Stimulated activated naive B cell treated with anti-CD40 and anti-IgM and Interleukin-4, amounts not matched to agents 10 μg/mL and 1 μg/mL and 100 μg/mL, for 72 hours (primary cell): ENCODE results near the gene MTNR1B.

Source experiments
- ATAC-seq, 2 donors: fragments of 150-1000 bp; cut with Tn5 transposase; replicated peaks; 2 replicates each; pipeline ENCODE4 v1.10.0; 2021; ENCODE audit warnings: moderate library complexity in 1 of 2
- DNase-seq: peaks from one replicate; pipeline ENCODE4 v3.0.0; 2021
- H3K27ac Mint-ChIP-seq: one replicate; pipeline ENCODE4 v1.8.0; 2022; ENCODE audit warnings: mild to moderate bottlenecking, mixed read lengths
- H3K27me3 Mint-ChIP-seq, 2 donors: one replicate each; pipeline ENCODE4 v1.8.0; 2022; ENCODE audit warnings: mixed read lengths in 2 of 2
- H3K36me3 Mint-ChIP-seq, 2 donors: one replicate each; pipeline ENCODE4 v1.8.0; 2022; ENCODE audit warnings: mixed read lengths in 2 of 2, mild to moderate bottlenecking in 1 of 2
- H3K4me1 Mint-ChIP-seq, 2 donors: one replicate each; pipeline ENCODE4 v1.8.0; 2022; ENCODE audit warnings: mixed read lengths in 2 of 2, mild to moderate bottlenecking in 1 of 2
- H3K4me3 Mint-ChIP-seq, 2 donors: one replicate each; pipeline ENCODE4 v1.8.0; 2022; ENCODE audit warnings: mild to moderate bottlenecking in 2 of 2, mixed read lengths in 2 of 2, moderate library complexity in 1 of 2
- H3K9me3 Mint-ChIP-seq, 2 donors: one replicate each; pipeline ENCODE4 v1.8.0; 2022; ENCODE audit warnings: mixed read lengths in 2 of 2, mild to moderate bottlenecking in 1 of 2

MTNR1B gene

DNA sequence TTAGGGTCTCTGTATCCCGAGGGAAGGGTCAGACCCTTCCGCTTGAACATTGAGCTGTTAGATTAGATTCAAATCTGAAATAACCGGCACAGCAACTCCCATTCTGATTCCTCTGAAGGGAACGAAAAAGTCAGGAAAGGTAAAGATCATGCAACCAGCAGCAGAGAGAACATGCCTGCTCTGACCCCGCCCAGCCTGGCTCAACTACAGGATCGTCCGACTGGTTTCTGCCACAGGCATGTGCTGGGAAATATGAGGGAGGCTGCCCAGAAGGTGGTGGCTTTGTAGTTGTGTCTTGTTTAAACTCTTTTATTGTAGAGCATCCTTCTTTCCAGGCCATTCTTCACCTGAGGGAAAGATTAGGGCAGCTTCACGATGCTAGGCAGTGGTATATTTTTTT is 5.0 kb upstream of the MTNR1B start:
- Mint-ChIP-seq H3K9me3 (no peaks in the 10 kb centered on the region), H3K27ac (no peak overlapping the region), H3K4me3 (no peak overlapping the region), H3K36me3 (no peaks in the 10 kb centered on the region), H3K27me3 (peaks cover 3 to 5% of the 10 kb centered on the region in 2 donors), H3K4me1 (no peaks in the 10 kb centered on the region)
- no peak for DNase-seq
- ATAC-seq: no peak

DNA sequence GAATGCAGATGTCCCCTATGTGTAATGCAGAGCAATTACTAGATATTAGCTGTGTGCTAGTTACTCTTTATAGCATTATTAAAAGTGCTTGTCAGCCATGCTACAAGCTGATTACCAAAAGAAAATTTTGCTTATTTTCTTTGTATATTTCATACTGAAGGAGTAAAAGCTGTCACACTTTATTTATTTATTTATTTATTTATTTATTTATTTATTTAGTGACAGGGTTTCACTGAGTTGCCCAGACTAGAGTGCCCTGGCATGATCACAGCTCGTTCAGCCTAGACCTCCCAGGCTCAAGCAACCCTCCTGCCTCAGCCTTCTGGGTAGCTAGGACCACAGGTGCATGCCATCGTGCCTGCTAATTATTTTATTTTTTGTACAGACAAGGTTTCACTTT is 4.3 kb upstream of the MTNR1B start:
- H3K27me3 Mint-ChIP-seq: peaks cover 9 to 11% of the 10 kb centered on the region in 2 donors
- no peaks in the 10 kb centered on the region for H3K36me3 Mint-ChIP-seq
- H3K9me3 Mint-ChIP-seq: no peaks in the 10 kb centered on the region
- ATAC-seq (no peak), DNase-seq (no peak)
- no peak overlapping the region for H3K27ac Mint-ChIP-seq
- H3K4me1 Mint-ChIP-seq: no peaks in the 10 kb centered on the region
- H3K4me3 Mint-ChIP-seq: no peak overlapping the region

DNA sequence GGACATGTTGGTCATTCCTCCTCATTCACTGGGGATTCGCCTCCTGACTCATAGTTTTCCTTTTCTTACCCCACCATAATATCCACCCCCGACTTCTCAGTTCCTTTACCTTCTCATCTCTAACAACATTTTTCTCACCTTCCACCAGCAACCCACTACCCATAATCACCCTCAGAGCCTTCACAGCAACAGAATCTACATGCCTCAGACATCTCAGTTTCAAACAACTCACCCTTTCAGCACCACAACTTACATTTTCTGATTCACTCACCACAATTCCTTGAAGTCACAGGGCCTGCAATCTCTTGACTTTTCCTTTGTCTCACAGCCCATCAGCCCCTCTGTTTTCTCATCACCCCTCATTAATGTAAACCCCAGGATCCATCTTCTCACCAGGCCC is 2.3 kb upstream of the MTNR1B start:
- Mint-ChIP-seq H3K9me3 (no peaks in the 10 kb centered on the region), H3K27ac (no peak overlapping the region), H3K36me3 (no peaks in the 10 kb centered on the region), H3K4me1 (no peaks in the 10 kb centered on the region), H3K27me3 (peaks cover 9 to 12% of the 10 kb centered on the region in 2 donors), H3K4me3 (no peak overlapping the region)
- no peak for DNase-seq
- no peak for ATAC-seq

DNA sequence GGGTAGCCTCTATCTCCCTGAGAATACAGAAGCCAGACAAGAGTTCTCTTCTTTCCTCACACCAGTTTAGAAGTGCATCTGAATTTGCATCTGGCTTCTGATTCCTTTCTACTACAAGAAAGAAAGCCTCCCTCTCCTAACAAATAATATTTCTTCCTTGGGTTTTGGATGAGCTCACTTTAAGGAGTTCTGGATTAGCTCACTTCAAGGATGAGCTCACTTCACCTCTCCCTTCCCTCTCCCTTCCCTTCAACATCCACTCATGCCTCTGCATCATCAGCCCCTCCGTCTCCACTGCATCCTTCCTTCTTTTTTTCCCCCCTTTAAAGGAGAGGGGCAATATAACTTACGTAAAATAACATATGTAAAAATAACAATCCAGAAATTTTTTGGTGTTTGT is 1.6 kb upstream of the MTNR1B start:
- no peak overlapping the region for H3K27ac Mint-ChIP-seq
- ATAC-seq: no peak
- H3K27me3 Mint-ChIP-seq: peaks cover 9 to 15% of the 10 kb centered on the region in 2 donors

DNA sequence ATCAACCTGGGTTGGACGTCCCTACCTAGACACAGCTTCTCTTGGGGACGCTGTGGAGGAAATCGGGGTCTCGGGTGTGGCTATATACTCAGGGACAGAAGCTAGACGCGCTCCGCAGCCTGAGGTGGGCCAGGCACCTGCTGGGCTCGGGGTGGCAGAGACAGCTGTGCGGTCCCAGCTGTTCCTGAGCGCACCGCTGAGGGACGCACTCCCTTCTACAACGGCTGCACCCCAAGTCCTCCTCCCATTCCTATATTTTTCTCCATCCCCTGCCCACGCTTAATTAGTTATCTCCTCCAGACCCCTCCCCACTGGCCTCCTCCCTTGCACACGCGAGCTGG is 188 bp upstream of the MTNR1B start:
- H3K27ac Mint-ChIP-seq: no peak overlapping the region
- H3K9me3 Mint-ChIP-seq: no peaks in the 10 kb centered on the region
- ATAC-seq: no peak

More for the DNA sequence above, 1.6 kb upstream of the MTNR1B start:
- DNase-seq: no peak
- Mint-ChIP-seq H3K9me3 (no peaks in the 10 kb centered on the region), H3K4me1 (no peaks in the 10 kb centered on the region), H3K4me3 (no peak overlapping the region), H3K36me3 (no peaks in the 10 kb centered on the region)

DNA sequence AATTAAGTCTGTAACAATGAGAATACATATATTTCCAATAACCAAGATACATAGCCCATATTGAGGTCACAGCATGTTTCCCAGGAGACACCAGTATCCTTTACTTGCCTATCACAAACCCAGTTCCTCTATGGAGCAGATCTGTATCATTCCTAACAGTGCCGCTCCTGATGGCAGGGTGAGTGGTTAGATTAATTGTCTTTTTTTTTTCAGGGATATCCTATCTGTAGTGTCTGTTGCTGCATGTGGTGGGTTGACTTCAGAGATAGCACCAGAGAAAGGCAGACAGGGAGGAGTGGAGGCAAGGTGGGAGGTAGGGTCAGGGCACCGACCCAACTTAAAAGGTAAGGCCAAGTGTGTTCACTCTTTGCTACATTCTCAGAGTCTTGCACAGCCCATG is 2.8 kb downstream of the MTNR1B start:
- Mint-ChIP-seq H3K4me3 (no peak overlapping the region), H3K9me3 (no peaks in the 10 kb centered on the region), H3K4me1 (no peaks in the 10 kb centered on the region), H3K27ac (no peak overlapping the region), H3K36me3 (no peaks in the 10 kb centered on the region), H3K27me3 (peaks cover 12 to 23% of the 10 kb centered on the region in 2 donors)
- DNase-seq (no peak), ATAC-seq (no peak)

More for the DNA sequence above, 188 bp upstream of the MTNR1B start:
- Mint-ChIP-seq H3K4me3 (no peak overlapping the region), H3K36me3 (no peaks in the 10 kb centered on the region), H3K4me1 (no peaks in the 10 kb centered on the region), H3K27me3 (peaks cover 15 to 23% of the 10 kb centered on the region in 2 donors)
- DNase-seq: no peak

DNA sequence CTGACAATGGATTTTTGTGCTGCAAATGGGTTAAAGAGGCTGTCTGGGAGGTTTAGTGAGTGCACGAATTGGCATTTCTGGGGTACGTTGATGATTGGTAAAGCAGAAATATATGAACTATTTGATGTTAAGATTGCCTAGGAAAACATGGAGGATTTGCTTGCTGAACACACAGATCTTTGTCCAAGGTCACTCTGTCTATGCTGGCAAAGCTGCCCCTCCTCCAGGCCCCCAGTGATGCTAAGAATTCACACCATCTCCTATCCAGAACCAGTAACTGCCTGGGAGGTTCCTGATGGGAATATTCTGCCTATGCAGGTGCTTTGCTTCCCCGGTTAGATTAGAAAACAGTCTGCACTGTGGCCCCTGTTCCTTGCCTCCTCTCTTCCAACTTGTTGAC is 5.8 kb downstream of the MTNR1B start:
- Mint-ChIP-seq H3K27ac (no peak overlapping the region), H3K4me1 (no peaks in the 10 kb centered on the region), H3K9me3 (no peaks in the 10 kb centered on the region), H3K27me3 (peaks cover 6 to 11% of the 10 kb centered on the region in 2 donors), H3K36me3 (no peaks in the 10 kb centered on the region), H3K4me3 (no peak overlapping the region)
- ATAC-seq: no peak
- DNase-seq: no peak

DNA sequence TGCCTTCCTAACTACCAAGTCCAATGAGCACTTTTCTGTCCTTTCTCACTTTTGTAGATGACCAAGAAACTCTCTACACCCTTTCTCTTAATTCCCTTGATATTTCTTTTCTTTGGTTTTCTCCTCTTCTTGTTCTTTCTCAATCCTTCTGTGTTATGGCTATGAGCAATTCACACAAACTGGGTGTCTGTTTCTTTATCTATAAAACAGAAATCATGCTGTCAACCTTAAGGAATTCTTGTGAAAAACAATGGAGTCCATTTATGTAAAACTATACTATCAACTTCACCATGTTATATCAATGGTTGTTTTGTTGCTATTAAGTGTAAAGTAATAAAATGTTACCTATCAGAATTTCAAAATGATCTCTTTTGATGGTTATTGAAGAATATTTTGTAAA is 7.2 kb downstream of the MTNR1B start:
- no peaks in the 10 kb centered on the region for H3K36me3 Mint-ChIP-seq
- no peaks in the 10 kb centered on the region for H3K9me3 Mint-ChIP-seq
- H3K4me3 Mint-ChIP-seq: no peak overlapping the region
- DNase-seq (no peak), ATAC-seq (no peak)
- no peaks in the 10 kb centered on the region for H3K4me1 Mint-ChIP-seq
- no peak overlapping the region for H3K27ac Mint-ChIP-seq
- peaks cover 6 to 10% of the 10 kb centered on the region in 2 donors for H3K27me3 Mint-ChIP-seq

DNA sequence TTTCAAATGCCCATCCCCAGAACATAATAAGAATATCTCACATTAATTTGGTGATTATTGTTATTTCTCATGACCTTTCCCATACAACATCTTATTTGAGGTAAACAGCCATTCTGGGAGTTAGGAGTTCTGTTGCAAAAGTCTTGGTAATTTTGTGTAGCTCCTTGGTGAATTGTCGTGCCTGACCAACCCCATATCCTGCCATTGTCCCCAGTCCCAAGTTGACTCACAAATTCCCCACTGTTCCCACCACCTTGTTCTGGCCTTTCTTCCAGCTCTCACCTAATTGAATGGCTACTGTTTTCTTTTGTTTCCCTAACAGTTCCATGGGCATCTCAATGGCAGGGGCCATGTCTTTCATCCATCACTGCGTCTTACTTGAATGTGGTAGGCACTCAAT is 8.0 kb downstream of the MTNR1B start:
- no peaks in the 10 kb centered on the region for H3K9me3 Mint-ChIP-seq
- H3K4me1 Mint-ChIP-seq: no peaks in the 10 kb centered on the region
- peaks cover 6 to 10% of the 10 kb centered on the region in 2 donors for H3K27me3 Mint-ChIP-seq
- DNase-seq (no peak), ATAC-seq (no peak)
- no peak overlapping the region for H3K4me3 Mint-ChIP-seq
- H3K36me3 Mint-ChIP-seq: no peaks in the 10 kb centered on the region
- no peak overlapping the region for H3K27ac Mint-ChIP-seq

DNA sequence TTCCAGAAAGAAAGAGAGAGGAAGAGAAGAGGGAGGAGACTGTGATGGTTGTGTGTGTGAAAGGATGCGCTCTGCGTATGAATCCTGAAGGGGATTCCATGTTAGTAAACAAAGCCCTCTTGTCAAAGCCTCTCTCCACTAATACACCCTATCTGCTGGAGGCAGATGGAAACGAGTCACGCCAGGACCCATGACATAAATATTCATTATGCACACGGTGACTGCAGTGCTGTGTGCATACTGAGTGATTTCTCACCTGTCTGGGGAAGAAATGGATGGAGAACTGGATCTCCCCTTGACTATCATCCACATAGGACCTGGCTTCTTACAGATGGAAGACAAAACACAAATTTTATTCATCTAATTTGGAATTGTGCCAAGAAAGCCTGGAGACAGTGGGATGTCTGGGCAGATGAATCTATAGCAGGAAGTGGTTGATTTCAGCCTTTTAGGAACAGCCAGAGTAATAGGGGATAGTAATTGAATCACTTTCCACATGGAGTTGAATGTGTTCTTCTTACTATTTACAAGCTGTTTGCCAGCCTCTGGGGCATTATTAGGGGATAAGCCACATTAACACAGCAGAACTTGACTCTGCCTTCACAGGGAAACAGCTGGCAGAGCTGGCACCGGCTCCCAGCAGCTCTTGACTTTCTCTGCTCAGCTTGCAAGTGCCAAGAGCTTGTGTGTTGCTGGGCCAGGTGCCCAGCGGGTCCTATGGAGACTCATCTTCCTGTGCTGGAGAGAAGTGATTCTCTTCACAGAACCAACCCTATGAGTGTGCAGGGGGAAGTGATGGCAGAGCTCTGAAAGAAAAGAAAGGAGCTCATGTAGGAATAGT is 9.0 kb downstream of the MTNR1B start:
- ATAC-seq (no peak), DNase-seq (no peak)
- peaks cover 0 to 2% of the 10 kb centered on the region in 2 donors for H3K9me3 Mint-ChIP-seq
- no peaks in the 10 kb centered on the region for H3K36me3 Mint-ChIP-seq
- no peak overlapping the region for H3K27ac Mint-ChIP-seq
- no peak overlapping the region for H3K4me3 Mint-ChIP-seq
- no peaks in the 10 kb centered on the region for H3K4me1 Mint-ChIP-seq
- H3K27me3 Mint-ChIP-seq: peaks cover 1% of the 10 kb centered on the region in 2 donors

DNA sequence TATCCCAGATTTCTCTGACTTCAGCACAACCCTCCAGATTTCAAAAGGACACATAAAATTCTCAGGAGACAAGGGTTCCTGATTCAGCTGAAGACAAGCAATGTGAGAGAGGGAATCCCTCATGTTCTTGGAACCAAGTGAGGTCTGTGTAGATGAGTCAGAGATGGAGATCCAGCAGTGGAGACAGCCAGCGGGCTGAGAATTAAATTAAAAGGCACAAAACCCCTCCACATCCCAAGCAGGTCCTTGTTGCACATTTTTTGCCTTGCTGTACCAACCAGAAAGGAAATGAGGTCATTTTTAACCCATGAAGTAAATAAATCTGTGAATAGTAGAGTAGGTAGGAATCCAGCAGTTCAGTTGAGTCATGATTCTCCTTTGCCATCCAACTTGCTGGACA is 9.7 kb downstream of the MTNR1B start:
- Mint-ChIP-seq H3K4me3 (no peak overlapping the region), H3K27ac (no peak overlapping the region), H3K27me3 (no peaks in the 10 kb centered on the region), H3K9me3 (peaks cover 0 to 2% of the 10 kb centered on the region in 2 donors), H3K36me3 (no peaks in the 10 kb centered on the region), H3K4me1 (no peaks in the 10 kb centered on the region)
- DNase-seq (no peak), ATAC-seq (no peak)

DNA sequence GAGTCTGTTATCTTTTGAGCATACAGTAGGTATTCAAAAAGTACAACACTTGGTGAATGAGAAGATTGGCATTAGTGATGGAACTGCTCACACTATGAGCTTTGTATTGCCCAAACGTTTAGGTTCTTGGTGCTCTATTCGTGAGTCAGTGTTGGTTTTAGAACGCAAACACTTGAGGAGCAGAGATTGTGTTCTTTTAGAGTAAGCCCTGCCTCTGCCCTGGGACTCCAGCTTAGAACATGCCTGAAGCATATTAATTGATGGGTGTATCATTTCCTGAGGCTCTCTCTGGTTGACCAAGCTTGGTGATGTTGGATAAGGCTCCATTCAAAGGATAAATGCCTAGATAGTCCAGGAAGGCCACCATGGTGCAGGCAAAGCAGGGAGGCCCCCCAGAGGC is 10.9 kb downstream of the MTNR1B start:
- H3K27ac Mint-ChIP-seq: no peak overlapping the region
- no peak for ATAC-seq
- no peak overlapping the region for H3K4me3 Mint-ChIP-seq
- DNase-seq: no peak
- H3K4me1 Mint-ChIP-seq: no peaks in the 10 kb centered on the region
- H3K9me3 Mint-ChIP-seq: peaks cover 0 to 2% of the 10 kb centered on the region in 2 donors
- H3K36me3 Mint-ChIP-seq: no peaks in the 10 kb centered on the region
- H3K27me3 Mint-ChIP-seq: no peaks in the 10 kb centered on the region

DNA sequence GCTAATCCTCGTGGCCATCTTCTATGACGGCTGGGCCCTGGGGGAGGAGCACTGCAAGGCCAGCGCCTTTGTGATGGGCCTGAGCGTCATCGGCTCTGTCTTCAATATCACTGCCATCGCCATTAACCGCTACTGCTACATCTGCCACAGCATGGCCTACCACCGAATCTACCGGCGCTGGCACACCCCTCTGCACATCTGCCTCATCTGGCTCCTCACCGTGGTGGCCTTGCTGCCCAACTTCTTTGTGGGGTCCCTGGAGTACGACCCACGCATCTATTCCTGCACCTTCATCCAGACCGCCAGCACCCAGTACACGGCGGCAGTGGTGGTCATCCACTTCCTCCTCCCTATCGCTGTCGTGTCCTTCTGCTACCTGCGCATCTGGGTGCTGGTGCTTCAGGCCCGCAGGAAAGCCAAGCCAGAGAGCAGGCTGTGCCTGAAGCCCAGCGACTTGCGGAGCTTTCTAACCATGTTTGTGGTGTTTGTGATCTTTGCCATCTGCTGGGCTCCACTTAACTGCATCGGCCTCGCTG is 12.1 kb downstream of the MTNR1B start:
- DNase-seq (no peak), ATAC-seq (no peak)
- Mint-ChIP-seq H3K9me3 (peaks cover 0 to 2% of the 10 kb centered on the region in 2 donors), H3K36me3 (no peaks in the 10 kb centered on the region), H3K27me3 (no peaks in the 10 kb centered on the region), H3K27ac (no peak overlapping the region), H3K4me1 (no peaks in the 10 kb centered on the region), H3K4me3 (no peak overlapping the region)

DNA sequence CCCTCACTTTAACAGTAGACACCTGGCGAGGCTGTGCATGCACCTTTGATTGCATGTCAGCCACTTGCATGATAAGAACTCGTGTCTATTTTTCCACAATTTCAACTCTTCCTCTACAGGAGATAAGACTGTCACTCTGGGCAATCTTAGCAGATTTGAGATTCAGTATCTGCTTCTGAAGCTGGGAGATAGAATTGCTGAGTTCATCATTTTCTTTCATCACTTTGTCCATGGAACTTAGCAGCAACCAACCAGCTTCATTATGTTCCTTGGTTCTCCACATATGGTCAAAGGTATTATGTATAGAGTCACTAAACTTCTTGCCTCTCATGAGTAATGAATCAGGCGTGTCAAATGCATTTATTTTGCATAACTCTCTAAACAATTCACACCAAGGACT is 17.1 kb downstream of the MTNR1B start:
- ATAC-seq: no peak

DNA sequence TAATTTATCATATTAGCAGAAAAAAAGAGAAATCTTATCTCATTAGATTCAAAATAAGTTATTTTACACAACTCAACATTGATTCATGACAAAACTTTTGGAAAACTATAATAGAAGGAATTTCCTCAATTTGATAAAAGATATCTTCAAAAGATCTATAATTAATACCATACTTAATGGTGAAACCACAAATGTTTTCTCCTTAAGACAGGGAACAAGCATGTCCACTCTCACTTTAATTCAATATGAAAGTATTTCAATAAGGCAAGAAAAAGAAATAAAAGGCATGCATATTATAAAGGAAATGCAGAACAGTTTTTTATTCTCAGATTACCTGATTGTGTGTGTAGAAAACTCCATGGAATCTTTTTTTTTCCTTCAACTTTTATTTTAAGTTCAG is 23.6 kb downstream of the MTNR1B start:
- DNase-seq (no peak), ATAC-seq (no peak)
- H3K27ac Mint-ChIP-seq: no peak overlapping the region
- no peaks in the 10 kb centered on the region for H3K4me1 Mint-ChIP-seq
- H3K36me3 Mint-ChIP-seq: no peaks in the 10 kb centered on the region
- H3K4me3 Mint-ChIP-seq: no peak overlapping the region
- peaks cover 2 to 4% of the 10 kb centered on the region in 2 donors for H3K9me3 Mint-ChIP-seq
- H3K27me3 Mint-ChIP-seq: no peaks in the 10 kb centered on the region

More for the DNA sequence above, 17.1 kb downstream of the MTNR1B start:
- no peaks in the 10 kb centered on the region for H3K27me3 Mint-ChIP-seq
- H3K27ac Mint-ChIP-seq: no peak overlapping the region
- no peak for DNase-seq
- H3K4me1 Mint-ChIP-seq: no peaks in the 10 kb centered on the region
- H3K9me3 Mint-ChIP-seq: peaks cover 4 to 7% of the 10 kb centered on the region in 2 donors
- H3K36me3 Mint-ChIP-seq: no peaks in the 10 kb centered on the region
- no peak overlapping the region for H3K4me3 Mint-ChIP-seq
